ENCODE measurements around the gene RPL10. TPM values are rescaled to one million over a fixed set of nuclear protein-coding genes. Genes with fewer than 3 reads are reported as not detected.

Gene RPL10
- total RNA-seq, 1 donor from 2014 or later = 5,113 TPM

- no peak for TF ChIP-seq CTCF (IDR thresholded peaks at IDR 0.05)
- ChIA-PET CTCF (no interaction called here), POLR2A (no interaction called here)
- no peak overlapping the region for H3K4me3 Mint-ChIP-seq
- intact Hi-C loops (cut with micrococcal nuclease) = no loop called here
- H3K27ac Mint-ChIP-seq = no peak overlapping the region
- H3K27me3 Mint-ChIP-seq = no peaks in the 10 kb centered on the region
- H3K9me3 Mint-ChIP-seq = no peaks in the 10 kb centered on the region
- DNase-seq (no peak), ATAC-seq (ENCODE audit: low read depth) (no peak)
- H3K36me3 Mint-ChIP-seq (ENCODE audit: low read depth) = peaks cover 40% of the 10 kb centered on the region
- peaks cover 2% of the 10 kb centered on the region for H3K4me1 Mint-ChIP-seq
Measured at GRCh38 chrX:154448484-154448883, 50.3 kb downstream of the RPL10 start.

- H3K27me3 Mint-ChIP-seq = no peaks in the 10 kb centered on the region
- peaks cover 40% of the 10 kb centered on the region for H3K36me3 Mint-ChIP-seq (ENCODE audit: low read depth)
- no peaks in the 10 kb centered on the region for H3K4me1 Mint-ChIP-seq
Measured at GRCh38 chrX:154449618-154450017, 51.4 kb downstream of the RPL10 start.

GRCh38 chrX:154450312-154450711, 52.1 kb downstream of the RPL10 start:
- no peaks in the 10 kb centered on the region for H3K4me1 Mint-ChIP-seq
- no peak for ATAC-seq (ENCODE audit: low read depth)
- H3K36me3 Mint-ChIP-seq (ENCODE audit: low read depth) = peaks cover 40% of the 10 kb centered on the region
- ChIA-PET POLR2A (interaction anchor here (0.9 kb wide), 1 partner anchor 9 kb away, joined by 3 read pairs; no protein-coding TSS in a partner anchor), CTCF (no interaction called here)
- no peak for DNase-seq
- no peaks in the 10 kb centered on the region for H3K9me3 Mint-ChIP-seq
- H3K27me3 Mint-ChIP-seq = no peaks in the 10 kb centered on the region
- intact Hi-C loops (cut with micrococcal nuclease) = loop anchor here (10.0 kb wide), 1 partner anchor 64 kb away; the partner anchor contains the start of gene FAM3A
- TF ChIP-seq CTCF (IDR thresholded peaks at IDR 0.05) = no peak
- no peak overlapping the region for H3K27ac Mint-ChIP-seq
- H3K4me3 Mint-ChIP-seq = no peak overlapping the region

More at GRCh38 chrX:154449618-154450017, 51.4 kb downstream of the RPL10 start:
- Mint-ChIP-seq H3K9me3 (no peaks in the 10 kb centered on the region), H3K4me3 (no peak overlapping the region), H3K27ac (no peak overlapping the region)
- no peak for ATAC-seq (ENCODE audit: low read depth)
- POLR2A ChIA-PET = interaction anchor here (0.9 kb wide), 1 partner anchor 10 kb away, joined by 3 read pairs; no protein-coding TSS in a partner anchor
- intact Hi-C loops (cut with micrococcal nuclease) = loop anchor here (10.0 kb wide), 1 partner anchor 65 kb away; the partner anchor contains the start of gene FAM3A
- no peak for DNase-seq
- TF ChIP-seq CTCF (IDR thresholded peaks at IDR 0.05) = no peak
- CTCF ChIA-PET = no interaction called here

Other genes starting within 250 kb of the RPL10 start
- gene OPN1MW, start 215.8 kb upstream of the RPL10 start, total RNA-seq = not detected in 2 replicates
- gene OPN1MW2, start 178.6 kb upstream of the RPL10 start, total RNA-seq = not detected in 2 replicates
- not detected in 2 replicates for gene OPN1MW3, start 140.8 kb upstream of the RPL10 start, total RNA-seq
- gene TEX28, start 103.3 kb upstream of the RPL10 start, total RNA-seq = not detected in 2 replicates
- not detected in 2 replicates for gene TKTL1, start 102.6 kb upstream of the RPL10 start, total RNA-seq
- 605 and 679 TPM in 2 replicates for gene FLNA, start 23.7 kb upstream of the RPL10 start, total RNA-seq
- 68.4 and 70.2 TPM in 2 replicates for gene EMD, start 19.1 kb upstream of the RPL10 start, total RNA-seq
- 15.3 and 15.8 TPM in 2 replicates for gene DNASE1L1, start 10.9 kb downstream of the RPL10 start, total RNA-seq
- 50.5 and 66.1 TPM in 2 replicates for gene TAFAZZIN, start 13.2 kb downstream of the RPL10 start, total RNA-seq
- 36.6 and 38.8 TPM in 2 replicates for gene ATP6AP1, start 30.3 kb downstream of the RPL10 start, total RNA-seq
- gene GDI1, start 38.8 kb downstream of the RPL10 start, total RNA-seq = 112 and 127 TPM in 2 replicates
- 52.5 and 56.0 TPM in 2 replicates for gene FAM50A, start 45.8 kb downstream of the RPL10 start, total RNA-seq
- gene PLXNA3, start 59.9 kb downstream of the RPL10 start, total RNA-seq = 58.9 and 69.5 TPM in 2 replicates
- gene LAGE3, start 80.9 kb downstream of the RPL10 start, total RNA-seq = 16.6 and 18.9 TPM in 2 replicates
- 20.4 and 20.9 TPM in 2 replicates for gene UBL4A, start 88.2 kb downstream of the RPL10 start, total RNA-seq
- 13.4 and 17.1 TPM in 2 replicates for gene SLC10A3, start 92.3 kb downstream of the RPL10 start, total RNA-seq
- gene FAM3A, start 117.9 kb downstream of the RPL10 start, total RNA-seq = 30.0 and 36.1 TPM in 2 replicates
- 77.1 and 84.6 TPM in 2 replicates for gene G6PD, start 148.5 kb downstream of the RPL10 start, total RNA-seq
- gene IKBKG, start 149.2 kb downstream of the RPL10 start, total RNA-seq = 52.9 and 61.1 TPM in 2 replicates
- gene CTAG1A, start 186.8 kb downstream of the RPL10 start, total RNA-seq = not detected in 2 replicates
- gene CTAG1B, start 220.9 kb downstream of the RPL10 start, total RNA-seq = not detected in 2 replicates